Natural killer cell (primary cell): ENCODE results near the gene ABCG4. TPM values are rescaled to one million over a fixed set of nuclear protein-coding genes. Genes with fewer than 3 reads are reported as not detected.
"Not testable (repeated sequence)": the region's sequence is repeated elsewhere in the genome, so short reads cannot be mapped to it uniquely, and the experiment has no call there.

ENCODE experiments used
- ATAC-seq, 3 donors: fragments of 150-1000 bp in 2 of 3; fragments of 200-7000 bp in 1 of 3; cut with Tn5 transposase; 1 replicate in 1 of 3; 2 replicates in 2 of 3; pipeline ENCODE4 v1.10.0; 2021; ENCODE audit warnings: mild to moderate bottlenecking in 2 of 3, moderate library complexity in 2 of 3
- DNase-seq, 2 donors: peaks; one replicate each; pipeline versions ENCODE4 v3.0.0 to v3.0.0-alpha.2; 2013 to 2021; ENCODE audit warnings: mixed read lengths in 1 of 2
- H3K27ac ChIP-seq: one replicate; pipeline ENCODE4 v1.5.1; 2013; ENCODE audit warnings: mild to moderate bottlenecking, low read length
- H3K27me3 ChIP-seq: one replicate; pipeline ENCODE4 v1.6.1; 2013; ENCODE audit warnings: low read length; ENCODE audit not compliant: control insufficient read depth, insufficient read depth
- H3K36me3 ChIP-seq: one replicate; pipeline ENCODE4 v1.6.1; 2013; ENCODE audit warnings: low read length; ENCODE audit not compliant: control insufficient read depth, insufficient read depth
- H3K4me1 ChIP-seq: one replicate; pipeline ENCODE4 v1.6.1; 2013; ENCODE audit warnings: low read length; ENCODE audit not compliant: control insufficient read depth, insufficient read depth
- H3K4me3 ChIP-seq: one replicate; pipeline ENCODE4 v1.5.1; 2013; ENCODE audit warnings: low read length
- H3K9me3 ChIP-seq: one replicate; pipeline ENCODE4 v1.6.1; 2013; ENCODE audit warnings: low read length; ENCODE audit not compliant: control insufficient read depth, insufficient read depth
- H3K27ac Mint-ChIP-seq, 2 donors: one replicate each; pipeline ENCODE4 v1.8.0; 2022; ENCODE audit warnings: mild to moderate bottlenecking in 2 of 2, mixed read lengths in 2 of 2, moderate library complexity in 1 of 2
- H3K27me3 Mint-ChIP-seq, 2 donors: one replicate each; pipeline ENCODE4 v1.8.0; 2022; ENCODE audit warnings: low read depth in 2 of 2, mixed read lengths in 2 of 2
- H3K36me3 Mint-ChIP-seq: one replicate; pipeline ENCODE4 v1.8.0; 2022; ENCODE audit warnings: mixed read lengths
- H3K4me1 Mint-ChIP-seq, 2 donors: one replicate each; pipeline ENCODE4 v1.8.0; 2022; ENCODE audit warnings: mixed read lengths in 2 of 2
- H3K4me3 Mint-ChIP-seq: one replicate; pipeline ENCODE4 v1.8.0; 2022; ENCODE audit warnings: mild to moderate bottlenecking, moderate library complexity, mixed read lengths
- H3K9me3 Mint-ChIP-seq, 2 donors: one replicate each; pipeline ENCODE4 v1.8.0; 2022; ENCODE audit warnings: mixed read lengths in 2 of 2
- WGBS: methylation state at CpG from one replicate; pipeline ENCODE4 v1.1.7; 2013; ENCODE audit warnings: missing lambda C conversion rate; ENCODE audit not compliant: insufficient coverage; 5-methylcytosine and 5-hydroxymethylcytosine counted together
- intact Hi-C: fragments of 100-400 bp; cut with micrococcal nuclease; formaldehyde crosslinking; loops from one replicate; pipeline ENCODE4 v1.14.2; 2022
- total RNA-seq, 4 donors: library from RNA; stranded (reverse); fragments of 120-200 nt in 1 of 4; gene quantifications; one replicate each; pipeline versions ENCODE4 v1.2.3 to v1.2.4, GENCODE V29; 2013 to 2022
- TF ChIP-seq, protein P1 (sequence below): fragments of 200-600 bp; IDR thresholded peaks from one replicate; pipeline ENCODE4 v1.8.0; 2022; ENCODE audit warnings: antibody characterized with exemption

Gene ABCG4
- total RNA-seq, 3 donors from 2014 or later (not counting 1 experiment from before 2014, with no cell fraction given): 0.09 TPM; not detected in 2

DNA sequence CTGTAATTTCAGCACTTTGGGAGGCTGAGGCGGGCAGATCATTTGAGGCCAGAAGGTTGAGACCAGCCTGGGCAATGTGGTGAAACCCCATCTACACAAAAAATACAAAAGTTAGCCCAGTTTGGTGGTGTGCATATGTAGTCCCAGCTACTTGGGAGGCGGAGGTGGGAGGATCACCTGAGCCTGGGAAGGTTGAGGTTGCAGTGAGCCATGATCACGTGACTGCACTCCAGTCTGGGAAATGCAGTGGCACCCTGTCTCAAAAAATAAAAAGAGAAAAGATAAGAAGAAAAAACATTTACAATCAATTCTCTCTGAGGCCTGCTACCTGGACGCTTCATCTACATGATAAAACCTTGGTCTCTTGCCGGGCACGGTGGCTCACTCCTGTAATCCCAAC, 50.1 kb downstream of the ABCG4 start:
- Mint-ChIP-seq H3K27ac (no peak overlapping the region), H3K27me3 (peaks cover 7 to 8% of the 10 kb centered on the region in 2 donors), H3K4me3 (no peak overlapping the region), H3K36me3 (no peaks in the 10 kb centered on the region), H3K4me1 (peaks cover 0 to 9% of the 10 kb centered on the region in 2 donors), H3K9me3 (no peaks in the 10 kb centered on the region)
- ATAC-seq (no peak), DNase-seq (no peak)
- 95% methylated on average over 5 of the region's 6 CpGs for WGBS
- Histone ChIP-seq H3K4me3 (no peak overlapping the region), H3K9me3 (no peaks in the 10 kb centered on the region), H3K36me3 (no peaks in the 10 kb centered on the region), H3K27me3 (no peaks in the 10 kb centered on the region), H3K27ac (no peak overlapping the region), H3K4me1 (no peaks in the 10 kb centered on the region)
- intact Hi-C loops: loop anchor here (10.0 kb wide), 1 partner anchor 144 kb away; the partner anchor contains the start of gene HYOU1
- TF ChIP-seq, protein P1, sequence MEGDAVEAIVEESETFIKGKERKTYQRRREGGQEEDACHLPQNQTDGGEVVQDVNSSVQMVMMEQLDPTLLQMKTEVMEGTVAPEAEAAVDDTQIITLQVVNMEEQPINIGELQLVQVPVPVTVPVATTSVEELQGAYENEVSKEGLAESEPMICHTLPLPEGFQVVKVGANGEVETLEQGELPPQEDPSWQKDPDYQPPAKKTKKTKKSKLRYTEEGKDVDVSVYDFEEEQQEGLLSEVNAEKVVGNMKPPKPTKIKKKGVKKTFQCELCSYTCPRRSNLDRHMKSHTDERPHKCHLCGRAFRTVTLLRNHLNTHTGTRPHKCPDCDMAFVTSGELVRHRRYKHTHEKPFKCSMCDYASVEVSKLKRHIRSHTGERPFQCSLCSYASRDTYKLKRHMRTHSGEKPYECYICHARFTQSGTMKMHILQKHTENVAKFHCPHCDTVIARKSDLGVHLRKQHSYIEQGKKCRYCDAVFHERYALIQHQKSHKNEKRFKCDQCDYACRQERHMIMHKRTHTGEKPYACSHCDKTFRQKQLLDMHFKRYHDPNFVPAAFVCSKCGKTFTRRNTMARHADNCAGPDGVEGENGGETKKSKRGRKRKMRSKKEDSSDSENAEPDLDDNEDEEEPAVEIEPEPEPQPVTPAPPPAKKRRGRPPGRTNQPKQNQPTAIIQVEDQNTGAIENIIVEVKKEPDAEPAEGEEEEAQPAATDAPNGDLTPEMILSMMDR: no peak

DNA sequence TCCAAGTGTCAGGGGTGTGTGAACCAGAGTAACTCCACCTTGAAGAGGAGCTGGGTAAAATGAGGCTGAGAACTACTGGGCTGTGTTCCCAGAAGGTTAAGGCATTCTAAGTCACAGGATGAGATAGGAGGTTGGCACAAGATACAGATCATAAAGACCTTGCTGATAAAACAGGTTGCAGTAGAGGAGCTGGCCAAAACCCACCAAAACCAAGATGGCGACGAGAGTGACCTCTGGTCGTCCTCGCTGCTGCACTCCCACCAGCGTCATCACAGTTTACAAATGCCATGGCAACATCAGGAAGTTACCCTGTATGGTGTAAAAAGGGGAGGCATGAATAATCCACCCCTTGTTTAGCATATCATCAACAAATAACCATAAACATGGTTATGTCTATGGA, 52.4 kb downstream of the ABCG4 start:
- not testable (repeated sequence) for H3K27me3 ChIP-seq, H3K4me1 ChIP-seq, H3K4me3 Mint-ChIP-seq

DNA sequence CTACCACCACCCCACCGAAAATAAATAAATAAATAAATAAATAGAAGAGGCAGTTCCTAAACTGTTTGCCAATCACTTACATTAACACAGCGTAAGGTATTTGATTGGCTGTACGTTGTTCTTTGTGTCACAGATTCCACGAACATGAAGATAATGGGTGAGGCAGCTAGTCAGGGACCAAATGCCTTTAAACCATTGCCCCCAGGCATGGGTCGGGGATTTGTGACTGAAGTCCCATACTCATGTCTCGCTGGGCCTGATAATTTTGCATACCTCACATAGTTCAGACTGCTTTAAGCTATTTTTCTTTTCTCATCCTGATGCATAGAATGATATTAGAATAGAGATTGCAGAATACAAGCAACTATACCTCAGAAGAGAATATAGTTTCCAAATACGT, 53.7 kb downstream of the ABCG4 start:
- intact Hi-C loops: no loop called here
- DNase-seq: no peak
- H3K36me3 Mint-ChIP-seq: no peaks in the 10 kb centered on the region
- H3K36me3 ChIP-seq: no peaks in the 10 kb centered on the region
- peaks cover 12% of the 10 kb centered on the region for H3K4me1 ChIP-seq
- WGBS: 95% methylated on average over 3 of the region's 7 CpGs
- no peak for ATAC-seq
- no peaks in the 10 kb centered on the region for H3K27me3 ChIP-seq
- no peak overlapping the region for H3K4me3 Mint-ChIP-seq
- H3K4me3 ChIP-seq: no peak overlapping the region
- H3K4me1 Mint-ChIP-seq: peaks cover 9 to 17% of the 10 kb centered on the region in 2 donors
- TF ChIP-seq, protein P1: no peak
- no peaks in the 10 kb centered on the region for H3K9me3 Mint-ChIP-seq
- no peak overlapping the region for H3K27ac Mint-ChIP-seq
- no peaks in the 10 kb centered on the region for H3K27me3 Mint-ChIP-seq
- H3K9me3 ChIP-seq: no peaks in the 10 kb centered on the region
- no peak overlapping the region for H3K27ac ChIP-seq

More for the DNA sequence above, 52.4 kb downstream of the ABCG4 start:
- 87% methylated on average over 3 of the region's 5 CpGs for WGBS
- intact Hi-C loops, H3K9me3 Mint-ChIP-seq, H3K27ac Mint-ChIP-seq, H3K36me3 Mint-ChIP-seq, DNase-seq, H3K27me3 Mint-ChIP-seq, H3K36me3 ChIP-seq, H3K27ac ChIP-seq, H3K9me3 ChIP-seq, H3K4me3 ChIP-seq, ATAC-seq: not testable (repeated sequence)
- H3K4me1 Mint-ChIP-seq: peaks cover 0 to 15% of the 10 kb centered on the region in 2 donors

DNA sequence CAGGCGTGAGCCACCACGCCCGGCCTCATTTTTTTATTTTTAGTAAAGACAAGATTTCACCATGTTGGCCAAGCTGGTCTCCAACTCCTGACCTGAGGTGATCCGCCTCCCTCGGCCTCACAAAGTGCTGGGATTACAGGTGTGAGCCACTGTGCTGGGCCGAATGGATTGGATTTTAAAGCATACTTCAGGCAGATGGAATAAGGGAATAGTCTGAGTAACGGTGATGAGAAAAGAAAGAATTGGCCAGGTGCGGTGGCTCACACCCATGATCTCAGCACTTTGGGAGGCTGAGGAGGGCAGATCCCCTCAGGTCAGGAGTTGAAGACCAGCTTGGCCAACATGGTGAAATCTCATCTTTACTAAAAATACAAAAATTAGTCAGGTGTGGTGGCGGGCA, 55.2 kb downstream of the ABCG4 start:
- H3K36me3 ChIP-seq: no peaks in the 10 kb centered on the region
- TF ChIP-seq, protein P1: no peak
- H3K4me1 Mint-ChIP-seq: peaks cover 13 to 21% of the 10 kb centered on the region in 2 donors
- no peak overlapping the region for H3K4me3 ChIP-seq
- ATAC-seq (no peak), DNase-seq (no peak)
- no peaks in the 10 kb centered on the region for H3K27me3 Mint-ChIP-seq
- H3K4me3 Mint-ChIP-seq: peak overlapping the region; percentile 31
- no peaks in the 10 kb centered on the region for H3K36me3 Mint-ChIP-seq
- no peak overlapping the region for H3K27ac Mint-ChIP-seq
- WGBS: 94% methylated on average over 9 of the region's 9 CpGs
- no peaks in the 10 kb centered on the region for H3K27me3 ChIP-seq
- no peaks in the 10 kb centered on the region for H3K9me3 Mint-ChIP-seq
- H3K27ac ChIP-seq: no peak overlapping the region
- no peaks in the 10 kb centered on the region for H3K9me3 ChIP-seq
- peaks cover 12% of the 10 kb centered on the region for H3K4me1 ChIP-seq
- intact Hi-C loops: no loop called here
